HG03520 (cell line): ENCODE data around the gene NT5C3B.
"Not testable (repeated sequence)": the region's sequence is repeated elsewhere in the genome, so short reads cannot be mapped to it uniquely, and the experiment has no call there.

Experiments used
- ATAC-seq: cut with Tn5 transposase; IDR thresholded peaks from one replicate; pipeline ENCODE4 v1.9.1; 2021; ENCODE audit warnings: mild to moderate bottlenecking, moderate library complexity; ENCODE audit not compliant: unreplicated experiment

NT5C3B gene

DNA sequence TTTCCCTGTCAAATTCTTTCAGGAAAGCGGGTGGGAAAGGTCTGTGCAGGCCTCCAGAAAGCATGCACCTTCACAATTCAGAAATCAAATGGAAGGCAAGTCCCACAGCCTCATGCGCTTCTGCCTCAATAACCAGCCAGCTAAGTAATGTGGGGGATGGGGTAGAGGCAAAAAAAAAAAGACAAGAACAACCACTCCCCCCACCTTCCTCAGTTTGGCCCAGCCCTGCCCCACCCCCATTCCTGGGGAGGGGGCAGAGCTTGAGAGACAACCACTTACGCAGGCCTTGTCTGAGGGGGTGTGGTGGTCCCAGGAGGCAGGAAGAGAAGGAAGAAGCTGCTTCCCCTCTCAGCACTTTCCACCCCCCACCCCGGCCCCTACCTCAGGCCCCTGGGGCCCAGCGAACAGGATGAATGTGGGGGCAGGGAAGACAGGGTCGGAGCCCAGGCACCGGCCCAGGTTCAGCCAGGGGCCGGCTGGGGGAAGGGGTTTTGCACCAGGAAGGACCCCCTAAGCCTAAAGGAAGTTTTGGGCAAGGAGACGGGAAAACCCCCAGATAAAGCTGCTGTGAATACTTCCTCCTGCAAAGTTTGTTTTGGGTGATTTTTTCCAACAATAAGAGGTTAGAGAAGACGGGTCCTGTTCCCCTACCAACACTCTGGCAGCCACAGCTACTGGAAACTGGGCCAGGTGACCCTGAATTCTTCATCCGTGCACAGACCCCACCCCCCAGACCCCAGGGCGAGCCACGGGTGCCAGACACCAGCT is 50.8 kb downstream of the NT5C3B start:
- ATAC-seq, result no peak

DNA sequence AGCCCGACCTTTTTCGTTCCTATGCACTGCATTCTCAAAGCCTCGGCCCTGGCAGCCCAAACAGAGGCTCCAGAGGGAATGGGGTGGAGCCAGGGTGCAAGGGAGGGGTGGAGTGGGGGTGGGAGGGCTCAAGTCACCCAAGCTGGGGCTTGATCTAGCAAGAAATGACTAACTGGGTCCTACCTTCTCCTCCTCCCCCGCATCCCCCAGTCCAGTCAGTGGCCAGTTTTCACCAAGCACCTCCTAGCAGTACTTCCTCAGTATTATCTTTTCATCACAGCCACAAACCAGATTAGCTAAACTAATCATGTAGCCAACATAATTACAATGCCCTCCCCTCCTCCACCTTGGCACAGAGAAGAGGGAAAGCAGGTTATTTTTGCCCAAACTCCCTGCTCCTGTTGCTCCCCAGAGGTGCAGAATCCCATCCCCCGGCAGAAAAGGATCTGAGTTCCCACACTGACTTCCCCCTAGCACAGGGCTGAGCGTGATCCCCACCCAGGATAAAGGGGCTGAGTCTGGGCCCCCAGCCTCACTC is 51.8 kb downstream of the NT5C3B start:
- no peak for ATAC-seq

DNA sequence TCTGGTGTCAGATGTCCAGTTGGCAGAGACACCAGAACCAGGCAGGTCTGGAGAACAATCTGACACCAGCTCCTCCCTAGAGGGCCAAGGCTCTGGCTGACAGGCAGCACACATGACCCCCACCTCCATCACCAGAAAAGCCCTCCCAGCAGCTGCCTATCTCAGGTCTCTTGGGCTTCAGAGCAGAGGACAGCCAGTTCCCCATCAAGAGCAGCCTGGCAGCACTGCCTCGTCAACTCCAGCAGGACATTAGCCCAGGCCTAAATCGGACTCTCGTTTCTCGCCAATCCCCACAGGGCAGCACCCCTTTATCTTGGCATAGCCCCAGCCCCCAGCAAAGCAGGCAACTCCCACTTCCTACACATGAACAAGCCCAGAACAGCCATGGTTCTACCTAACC is 53.9 kb downstream of the NT5C3B start:
- no peak for ATAC-seq

DNA sequence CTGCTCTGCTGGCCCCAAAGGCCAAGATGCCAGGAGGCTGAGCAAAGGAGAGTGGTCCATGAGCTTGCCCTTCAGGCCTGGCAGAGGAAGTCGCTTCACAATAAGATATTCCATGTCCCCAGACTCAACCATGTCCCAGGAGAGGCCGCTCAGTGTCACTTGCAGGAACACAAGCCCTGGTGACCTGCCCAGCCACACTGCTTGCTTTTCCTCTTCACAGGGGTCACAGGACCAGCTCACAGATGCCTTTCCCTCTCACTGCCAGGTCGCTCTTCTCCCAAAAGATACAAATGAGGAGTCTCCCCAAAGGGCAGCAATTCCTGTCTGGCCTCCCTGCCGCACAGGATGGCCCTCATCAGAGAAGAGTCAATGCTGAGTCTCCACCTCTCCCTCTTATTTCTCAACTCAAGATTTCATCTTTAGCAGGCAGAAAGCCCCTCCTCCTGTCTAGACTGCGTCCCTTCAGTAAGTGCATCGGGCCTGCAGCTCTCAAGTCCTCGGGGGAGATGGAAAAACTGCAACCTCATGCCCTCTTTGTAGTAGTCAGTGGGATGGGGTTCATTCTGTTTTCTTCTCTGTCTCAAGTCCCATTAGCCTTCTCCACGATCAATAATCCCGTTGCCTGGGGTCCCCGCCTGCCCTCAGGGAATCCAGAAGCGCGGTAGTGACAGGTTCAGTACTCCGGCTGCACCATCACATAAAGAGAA is 54.5 kb downstream of the NT5C3B start:
- ATAC-seq, result no peak

DNA sequence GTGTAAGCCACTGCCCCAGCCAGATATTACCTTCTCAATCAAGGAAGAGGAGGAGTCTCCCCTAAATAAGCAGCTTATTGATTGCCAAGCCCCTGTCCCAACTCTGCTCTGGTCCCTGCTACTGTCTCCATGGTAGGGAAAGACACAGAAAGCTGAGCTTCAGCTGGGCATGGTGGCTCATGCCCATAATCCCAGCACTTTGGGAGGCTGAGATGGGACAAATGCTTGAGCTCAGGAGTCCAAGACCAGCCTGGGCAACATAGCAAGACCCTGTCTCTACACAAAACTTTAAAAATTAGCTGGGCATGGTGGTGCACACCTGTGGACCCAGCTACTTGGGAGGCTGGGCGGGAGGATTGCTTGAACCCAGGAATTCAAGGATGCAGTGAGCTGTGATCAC is 56.1 kb downstream of the NT5C3B start:
- no peak for ATAC-seq

DNA sequence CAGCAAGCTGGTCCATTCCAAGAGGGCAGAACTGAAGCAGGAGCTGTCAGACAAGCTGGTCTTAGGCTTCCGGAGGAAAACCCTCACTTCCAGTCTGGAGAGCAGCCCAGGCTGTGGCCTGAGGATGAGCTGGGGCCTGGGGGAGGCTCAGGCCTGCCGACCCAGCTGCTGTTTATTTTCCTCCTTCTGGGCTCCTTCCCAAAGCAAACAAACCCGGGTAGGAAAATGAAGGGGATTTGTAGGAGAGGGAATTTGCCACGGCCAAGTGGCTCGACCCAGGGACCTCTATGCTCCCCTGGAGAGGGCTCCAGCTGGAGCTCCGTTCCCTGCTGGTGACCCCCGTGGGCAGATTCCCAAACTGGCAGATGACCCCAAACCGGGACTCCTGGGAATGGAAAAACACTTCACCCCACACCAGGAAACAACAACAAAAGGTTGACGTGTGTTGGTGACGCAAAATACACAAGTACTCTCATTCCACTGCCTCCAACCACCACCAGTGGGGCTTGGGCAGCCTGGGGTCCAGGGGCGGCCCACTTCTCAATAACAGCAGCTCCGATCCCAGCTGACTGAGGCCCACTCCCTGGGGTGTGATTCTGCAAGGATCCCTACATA is 58.4 kb downstream of the NT5C3B start:
- ATAC-seq, result no peak

DNA sequence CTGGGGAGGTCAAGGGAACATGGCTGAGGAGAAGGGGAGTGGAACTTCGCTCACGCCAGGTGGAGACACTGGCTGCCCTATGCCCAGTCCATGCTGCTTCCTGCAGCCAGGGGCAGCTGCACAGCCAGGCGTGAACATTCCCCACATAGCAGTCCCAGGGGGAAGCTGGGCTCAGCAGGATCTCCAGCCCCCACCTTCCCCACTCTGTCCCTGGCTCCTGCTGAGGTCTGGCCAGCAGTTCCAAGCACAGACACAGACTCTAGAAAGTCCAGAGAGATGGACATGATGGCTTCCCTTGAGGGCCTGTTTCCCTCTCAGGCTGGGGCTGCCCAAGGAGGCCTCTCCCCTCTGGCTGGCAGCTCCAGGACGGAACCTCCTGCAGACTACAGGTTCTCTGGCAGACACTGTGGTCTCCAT is 58.9 kb downstream of the NT5C3B start:
- ATAC-seq, result no peak

DNA sequence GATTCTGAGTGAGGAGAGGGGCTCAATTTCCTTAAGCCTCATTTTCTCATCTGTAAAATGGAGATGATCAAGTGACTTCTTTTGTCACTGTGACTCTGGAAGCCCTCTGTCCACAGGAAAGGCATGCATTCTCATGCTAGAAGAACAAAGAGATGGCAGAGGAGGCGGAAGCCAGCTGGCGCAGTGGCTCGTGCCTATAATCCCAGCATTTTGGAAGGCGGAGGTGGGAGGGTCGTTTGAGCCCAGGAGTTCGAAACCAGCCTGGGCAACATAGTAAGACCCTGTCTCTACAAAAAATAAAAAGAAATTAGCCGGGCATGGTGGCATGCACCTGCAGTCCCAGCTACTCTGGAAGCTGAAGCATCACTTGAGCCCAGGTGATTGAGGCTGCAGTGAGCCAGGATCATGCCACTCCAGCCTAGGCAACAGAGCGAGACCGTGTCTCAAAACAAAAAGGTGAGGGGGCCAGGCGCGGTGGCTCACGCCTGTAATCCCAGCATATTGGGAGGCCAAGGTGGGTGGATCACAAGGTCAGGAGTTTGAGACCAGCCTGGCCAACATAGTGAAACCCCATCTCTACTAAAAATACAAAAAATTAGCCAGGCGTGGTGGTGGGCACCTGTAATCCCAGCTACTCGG is 59.7 kb downstream of the NT5C3B start:
- not testable (repeated sequence) for ATAC-seq

DNA sequence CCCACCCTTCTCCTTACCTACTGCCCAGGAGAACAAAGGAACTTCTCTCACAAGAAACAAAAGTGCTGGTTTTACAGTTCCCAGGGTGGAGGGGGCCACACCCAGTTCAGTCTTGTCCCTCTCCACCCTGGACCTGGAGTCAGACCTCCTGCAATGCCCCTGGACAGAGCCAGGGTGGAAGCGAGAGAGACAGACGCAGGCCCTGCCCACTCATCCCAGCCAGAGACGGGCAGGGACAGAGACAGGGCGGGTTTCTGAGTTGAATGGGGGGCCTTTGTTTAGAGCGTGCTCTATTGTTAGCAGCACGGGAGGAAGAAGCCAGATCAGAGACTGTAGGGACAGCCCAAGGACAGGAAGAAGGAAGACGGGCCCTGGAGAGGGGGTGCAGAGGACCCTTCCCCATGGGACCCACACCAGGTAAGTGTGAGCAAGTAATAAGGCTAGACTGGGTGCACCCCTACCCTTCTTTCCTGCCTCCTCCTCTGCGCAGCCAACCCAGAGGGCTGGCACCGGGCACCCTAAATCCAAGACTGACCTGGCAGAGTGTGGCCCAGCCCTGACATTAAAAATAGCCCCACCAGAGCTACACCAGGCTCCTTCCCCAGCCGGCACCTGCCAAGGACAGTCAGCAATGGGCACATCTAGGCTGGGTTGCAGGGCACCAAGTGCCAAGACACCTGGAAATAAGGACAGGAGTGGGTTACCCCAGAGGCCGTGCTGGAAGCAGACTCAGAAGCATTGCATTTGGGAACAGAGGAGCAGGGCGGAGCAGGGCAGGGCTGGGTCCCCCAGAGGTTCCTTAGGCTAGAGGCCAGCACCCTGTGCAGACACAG is 60.4 kb downstream of the NT5C3B start:
- ATAC-seq, result no peak
